H1 (cell line): ENCODE results near the gene OGT. TPM values are rescaled to one million over a fixed set of nuclear protein-coding genes. Genes with fewer than 3 reads are reported as not detected.

Source experiments
- CTCF ChIA-PET: fragments of 300-600 bp; sonication (Branson Sonifier 250); formaldehyde crosslinking; loops from one replicate; lab custom pipeline; 2021; ENCODE audit not compliant: partially characterized antibody; lab: Charles Lee
- POLR2A ChIA-PET: fragments of 300-600 bp; sonication (Branson Sonifier 250); formaldehyde crosslinking; loops from one replicate; lab custom pipeline; 2021; ENCODE audit warnings: inconsistent platforms; ENCODE audit not compliant: partially characterized antibody; lab: Charles Lee
- DNase-seq, 2 experiments: peaks; one replicate each; pipeline versions ENCODE4 v3.0.0 to v3.0.0-alpha.2; 2010 to 2022; ENCODE audit warnings: low spot score in 2 of 2, low read depth in 1 of 2, mixed read lengths in 1 of 2
- FAIRE-seq: peaks from 2 replicates; lab custom pipeline; 2011; peaks lifted over from hg19 to GRCh38; lab: Jason Lieb, UNC
- H2AFZ ChIP-seq: 2 replicates; pipeline ENCODE4 v1.8.1; 2012; ENCODE audit warnings: low read length, inconsistent platforms
- H2AK5ac ChIP-seq: 2 replicates; pipeline ENCODE4 v1.6.1; 2013; ENCODE audit warnings: low read depth, low read length
- H2BK120ac ChIP-seq: replicated peaks from 2 replicates; pipeline ENCODE3; 2013; ENCODE audit warnings: low read depth, low read length, inconsistent platforms
- H2BK12ac ChIP-seq: 2 replicates; pipeline ENCODE4 v1.6.1; 2013; ENCODE audit warnings: low read depth, low read length
- H2BK15ac ChIP-seq: 2 replicates; pipeline ENCODE4 v1.6.1; 2013; ENCODE audit warnings: low read length
- H2BK20ac ChIP-seq: 2 replicates; pipeline ENCODE4 v1.6.1; 2013; ENCODE audit warnings: low read length
- H2BK5ac ChIP-seq: 2 replicates; pipeline ENCODE4 v1.6.1; 2013; ENCODE audit warnings: low read depth, low read length
- H3K14ac ChIP-seq: 2 replicates; pipeline ENCODE4 v1.6.1; 2013; ENCODE audit warnings: inconsistent platforms; ENCODE audit not compliant: insufficient read length
- H3K18ac ChIP-seq: 2 replicates; pipeline ENCODE4 v1.6.1; 2013; ENCODE audit warnings: low read length; ENCODE audit errors: extremely low read depth
- H3K23ac ChIP-seq: 2 replicates; pipeline ENCODE4 v1.6.1; 2013; ENCODE audit warnings: inconsistent platforms; ENCODE audit not compliant: insufficient read length
- H3K23me2 ChIP-seq: 2 replicates; pipeline ENCODE4 v1.6.1; 2013; ENCODE audit warnings: low read depth, low read length
- H3K27ac ChIP-seq: 2 replicates; pipeline ENCODE4 v1.6.1; 2011; ENCODE audit warnings: low read depth, low read length, inconsistent platforms
- H3K27me3 ChIP-seq, 4 experiments: replicated peaks in 1 of 4; 1 replicate in 1 of 4; 2 replicates in 3 of 4; pipeline versions ENCODE4 v1.6.1 to v1.8.1; 2011 to 2013; ENCODE audit warnings: low read length in 3 of 4, mild to moderate bottlenecking in 3 of 4, inconsistent platforms in 2 of 4, mixed read lengths in 2 of 4, moderate library complexity in 1 of 4; ENCODE audit not compliant: control insufficient read depth in 3 of 4, insufficient read depth in 3 of 4; ENCODE audit errors: extremely low read depth in 1 of 4
- H3K36me3 ChIP-seq, 4 experiments: 2 replicates each; pipeline versions ENCODE4 v1.6.1 to v1.8.1; 2011 to 2013; ENCODE audit warnings: mild to moderate bottlenecking in 4 of 4, low read length in 3 of 4, moderate library complexity in 2 of 4, control low read depth in 1 of 4, inconsistent platforms in 1 of 4; ENCODE audit not compliant: insufficient read depth in 4 of 4, control insufficient read depth in 2 of 4
- H3K4ac ChIP-seq: replicated peaks from 2 replicates; pipeline ENCODE3; 2013; ENCODE audit warnings: low read length, low read depth, mixed read lengths, inconsistent platforms; ENCODE audit not compliant: insufficient read length
- H3K4me1 ChIP-seq, 4 experiments: replicated peaks in 1 of 4; 1 replicate in 1 of 4; 2 replicates in 3 of 4; pipeline versions ENCODE4 v1.6.1 to v1.8.1; 2011 to 2013; ENCODE audit warnings: low read length in 3 of 4, inconsistent platforms in 2 of 4, mixed read lengths in 1 of 4; ENCODE audit not compliant: insufficient read depth in 4 of 4, control insufficient read depth in 3 of 4
- H3K4me2 ChIP-seq, 2 experiments: 2 replicates each; pipeline versions ENCODE4 v1.6.1 to v1.8.1; 2011 to 2013; ENCODE audit warnings: low read depth in 2 of 2, low read length in 2 of 2, control low read depth in 1 of 2, inconsistent platforms in 1 of 2, mild to moderate bottlenecking in 1 of 2; ENCODE audit not compliant: insufficient read depth in 1 of 2
- H3K4me3 ChIP-seq, 4 experiments: fragments of 200-600, 300-600 bp in 1 of 4; sonication (generic), shearing (Covaris generic), sonication (Bioruptor Twin) in 1 of 4; 2 replicates each; pipeline versions ENCODE4 v1.5.1 to v1.8.1; 2011 to 2016; ENCODE audit warnings: low read length in 4 of 4, low read depth in 3 of 4, control low read depth in 2 of 4, inconsistent platforms in 2 of 4, mild to moderate bottlenecking in 2 of 4, mixed read lengths in 1 of 4, moderate library complexity in 1 of 4; ENCODE audit not compliant: insufficient read depth in 2 of 4; ENCODE audit errors: extremely low read depth in 1 of 4
- H3K56ac ChIP-seq: replicated peaks from 2 replicates; pipeline ENCODE3; 2013; ENCODE audit warnings: low read depth, mild to moderate bottlenecking, mixed read lengths, low read length, inconsistent platforms; ENCODE audit not compliant: insufficient read length
- H3K79me1 ChIP-seq: 2 replicates; pipeline ENCODE4 v1.6.1; 2013; ENCODE audit warnings: low read depth, low read length, control low read depth
- H3K79me2 ChIP-seq, 2 experiments: 2 replicates each; pipeline versions ENCODE4 v1.6.1 to v1.8.1; 2012 to 2013; ENCODE audit warnings: low read length in 2 of 2, mild to moderate bottlenecking in 2 of 2, inconsistent platforms in 1 of 2; ENCODE audit not compliant: insufficient read depth in 2 of 2, control insufficient read depth in 1 of 2
- H3K9ac ChIP-seq, 4 experiments: replicated peaks in 1 of 4; 1 replicate in 1 of 4; 2 replicates in 3 of 4; pipeline versions ENCODE4 v1.6.1 to v1.8.1; 2011 to 2013; ENCODE audit warnings: low read depth in 3 of 4, low read length in 3 of 4, control low read depth in 2 of 4, mild to moderate bottlenecking in 2 of 4, moderate library complexity in 2 of 4, inconsistent platforms in 1 of 4; ENCODE audit errors: extremely low read depth in 1 of 4
- H3K9me3 ChIP-seq, 2 experiments: 2 replicates each; pipeline versions ENCODE4 v1.6.1 to v1.8.1; 2012 to 2013; ENCODE audit warnings: mild to moderate bottlenecking in 2 of 2, moderate library complexity in 2 of 2, control low read depth in 1 of 2, inconsistent platforms in 1 of 2, low read depth in 1 of 2, low read length in 1 of 2, mixed read lengths in 1 of 2; ENCODE audit not compliant: insufficient read depth in 2 of 2
- H4K20me1 ChIP-seq, 2 experiments: replicated peaks in 1 of 2; 2 replicates each; pipeline versions ENCODE3 to v1.8.1; 2011 to 2013; ENCODE audit warnings: inconsistent platforms in 2 of 2, low read length in 2 of 2, mild to moderate bottlenecking in 1 of 2; ENCODE audit not compliant: insufficient read depth in 2 of 2, control insufficient read depth in 1 of 2
- H4K5ac ChIP-seq: 2 replicates; pipeline ENCODE4 v1.6.1; 2013; ENCODE audit warnings: low read length, low read depth, mixed read lengths, inconsistent platforms; ENCODE audit not compliant: insufficient read length
- H4K8ac ChIP-seq: 2 replicates; pipeline ENCODE4 v1.8.0; 2013; ENCODE audit warnings: mild to moderate bottlenecking, moderate library complexity, low read length, inconsistent platforms; ENCODE audit not compliant: insufficient read depth; ENCODE audit errors: extremely low read depth
- H4K91ac ChIP-seq: replicated peaks from 2 replicates; pipeline ENCODE3; 2013; ENCODE audit warnings: low read length, mixed read lengths, inconsistent platforms; ENCODE audit not compliant: insufficient read length
- KDM1A ChIP-seq: fragments of 200-600, 300-600 bp; sonication (generic); IDR thresholded peaks from 2 replicates; pipeline ENCODE4 v1.7.1; 2016; ENCODE audit warnings: mild to moderate bottlenecking, low read length, borderline replicate concordance
- KDM4A ChIP-seq: IDR thresholded peaks from one replicate; pipeline ENCODE4 v1.7.1; 2012; ENCODE audit warnings: low read depth, mild to moderate bottlenecking, moderate library complexity, low read length, inconsistent platforms; ENCODE audit not compliant: severe bottlenecking
- MAFK ChIP-seq: IDR thresholded peaks from 2 replicates; pipeline ENCODE4 v1.6.1; 2012; ENCODE audit warnings: low read depth, mild to moderate bottlenecking, improper control_type of control experiment, low read length
- NRF1 ChIP-seq: IDR thresholded peaks from 2 replicates; pipeline ENCODE4 v1.6.1; 2011; ENCODE audit warnings: mild to moderate bottlenecking, low read depth, low read length, improper control_type of control experiment
- SAP30 ChIP-seq: fragments of 300-600 bp; sonication (generic); IDR thresholded peaks from 2 replicates; pipeline ENCODE4 v1.7.1; 2012; ENCODE audit warnings: low read length, moderate library complexity, mild to moderate bottlenecking, inconsistent platforms; ENCODE audit not compliant: insufficient read depth, insufficient replicate concordance
- SIX5 ChIP-seq: IDR thresholded peaks from 2 replicates; pipeline ENCODE4 v1.6.1; 2011; ENCODE audit warnings: mild to moderate bottlenecking, low read depth, low read length
- YY1 ChIP-seq: IDR thresholded peaks from 2 replicates; pipeline ENCODE4 v1.6.1; 2011; ENCODE audit warnings: low read depth, mild to moderate bottlenecking, low read length
- WGBS, 2 experiments: shearing (Covaris generic) in 1 of 2; methylation state at CpG; one replicate each; pipeline versions ENCODE4 v1.1.6 to v1.1.7; 2013 to 2015; ENCODE audit warnings: low lambda C conversion rate in 2 of 2, mixed read lengths in 2 of 2, inconsistent platforms in 1 of 2, low coverage in 1 of 2, missing lambda C conversion rate in 1 of 2; ENCODE audit not compliant: insufficient replicate concordance in 2 of 2, insufficient coverage in 1 of 2, insufficient read length in 1 of 2; ENCODE audit errors: extremely low coverage in 1 of 2, missing lambda C conversion rate in 1 of 2; 5-methylcytosine and 5-hydroxymethylcytosine counted together
- polyA plus RNA-seq, 7 experiments: library from polyadenylated mRNA; depleted of rRNA in 3 of 7; stranded (reverse) in 5 of 7; unstranded in 2 of 7; fragments of >200 nt in 5 of 7; fragments of 200-250 nt in 2 of 7; gene quantifications; 1 replicate in 5 of 7; 2 replicates in 1 of 7; 4 replicates in 1 of 7; pipeline versions ENCODE4 v1.2.1 to v1.2.3, GENCODE V29; 2011 to 2013; ENCODE audit warnings: missing spikeins in 2 of 7, mixed read lengths in 2 of 7
- total RNA-seq: library from RNA; stranded (reverse); fragmentation: NEBNext Ultra II Directional; extraction: Animal tissue kit (Norgen Biotek cat#: 25700); gene quantifications from 2 replicates; pipeline ENCODE4 v1.2.1, GENCODE V29; 2021

OGT gene
- total and polyA plus RNA-seq, 2 of the 8 experiments (the other 6 are each of a cell fraction or from before 2014, with no cell fraction given), result 130 to 169 TPM

DNA sequence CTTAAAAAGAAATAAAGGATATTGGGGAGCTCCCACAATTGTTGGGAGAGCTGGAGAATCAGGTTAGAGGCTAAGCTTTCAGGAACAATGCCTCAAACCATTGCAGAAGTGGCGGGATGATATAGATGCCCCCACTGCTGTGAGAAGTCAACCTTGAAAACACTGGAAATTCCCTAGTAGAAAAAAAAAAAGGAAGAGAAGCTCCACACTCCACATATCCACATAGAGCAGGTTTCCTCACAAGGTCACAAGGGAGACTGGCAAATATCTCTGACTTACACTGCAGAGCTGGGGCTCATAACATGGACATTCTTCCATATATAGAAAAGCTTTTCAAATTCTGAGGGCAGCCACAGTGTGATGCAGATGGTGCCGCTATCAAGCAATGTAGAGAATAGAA is 22.7 kb upstream of the OGT start:
- Histone ChIP-seq H3K27me3 (no peaks in the 10 kb centered on the region), H2BK15ac (no peak overlapping the region), H3K36me3 (no peaks in the 10 kb centered on the region), H3K18ac (no peak overlapping the region), H3K4ac (no peak overlapping the region), H2BK12ac (no peak overlapping the region), H2BK20ac (no peak overlapping the region), H4K5ac (no peak overlapping the region), H3K4me1 (no peaks in the 10 kb centered on the region), H2BK5ac (no peak overlapping the region), H3K79me1 (no peaks in the 10 kb centered on the region), H3K23ac (no peak overlapping the region), H4K8ac (no peak overlapping the region), H3K27ac (no peak overlapping the region), H3K4me2 (no peak overlapping the region), H3K9me3 (no peaks in the 10 kb centered on the region), H3K79me2 (no peaks in the 10 kb centered on the region), H3K56ac (no peak overlapping the region), H2BK120ac (no peak overlapping the region), H2AK5ac (no peak overlapping the region), H3K14ac (no peak overlapping the region), H3K23me2 (no peaks in the 10 kb centered on the region), H3K9ac (no peak overlapping the region), H3K4me3 (no peak overlapping the region), H2AFZ (no peak overlapping the region), H4K91ac (no peak overlapping the region), H4K20me1 (no peaks in the 10 kb centered on the region)
- DNase-seq (no peak), FAIRE-seq (no peak)
- CTCF ChIA-PET, result no interaction called here
- 87% methylated on average over 2 of the region's 2 CpGs; no CpG with 5 or more reads in 1 of the 2 experiments for WGBS, 2 experiments
- POLR2A ChIA-PET, result no interaction called here
- no peak for TF ChIP-seq YY1
- no peak for TF ChIP-seq SIX5
- TF ChIP-seq KDM1A, result no peak
- TF ChIP-seq KDM4A, result no peak
- no peak for TF ChIP-seq NRF1
- TF ChIP-seq SAP30, result no peak
- TF ChIP-seq MAFK, result no peak
